ENCODE data around the gene ANTXR1. TPM values are rescaled to one million over a fixed set of nuclear protein-coding genes. Genes with fewer than 3 reads are reported as not detected.

ANTXR1 gene
- total RNA-seq, 3 donors from 2014 or later (not counting 1 experiment from before 2014, with no cell fraction given): not detected

DNA sequence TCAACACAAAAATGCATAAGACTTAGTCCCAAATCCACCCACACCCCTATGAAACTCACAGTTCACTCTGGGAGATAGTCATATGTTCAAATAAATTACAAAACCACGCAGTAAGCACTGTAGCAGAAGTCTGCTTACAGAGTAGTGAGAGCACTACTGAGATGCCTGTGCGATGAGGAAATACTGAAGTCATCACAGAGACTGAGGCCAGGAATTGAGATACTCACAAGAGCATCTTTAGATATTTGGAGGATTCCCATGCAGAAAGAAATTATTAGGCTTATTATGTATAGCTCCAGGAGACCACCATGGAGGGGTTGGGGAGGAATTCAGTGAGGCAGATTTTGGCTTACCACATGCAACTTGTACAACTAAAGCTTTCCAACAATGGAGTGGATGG is 82.3 kb downstream of the ANTXR1 start:
- H3K27ac Mint-ChIP-seq: no peak overlapping the region
- TF ChIP-seq, protein P1, sequence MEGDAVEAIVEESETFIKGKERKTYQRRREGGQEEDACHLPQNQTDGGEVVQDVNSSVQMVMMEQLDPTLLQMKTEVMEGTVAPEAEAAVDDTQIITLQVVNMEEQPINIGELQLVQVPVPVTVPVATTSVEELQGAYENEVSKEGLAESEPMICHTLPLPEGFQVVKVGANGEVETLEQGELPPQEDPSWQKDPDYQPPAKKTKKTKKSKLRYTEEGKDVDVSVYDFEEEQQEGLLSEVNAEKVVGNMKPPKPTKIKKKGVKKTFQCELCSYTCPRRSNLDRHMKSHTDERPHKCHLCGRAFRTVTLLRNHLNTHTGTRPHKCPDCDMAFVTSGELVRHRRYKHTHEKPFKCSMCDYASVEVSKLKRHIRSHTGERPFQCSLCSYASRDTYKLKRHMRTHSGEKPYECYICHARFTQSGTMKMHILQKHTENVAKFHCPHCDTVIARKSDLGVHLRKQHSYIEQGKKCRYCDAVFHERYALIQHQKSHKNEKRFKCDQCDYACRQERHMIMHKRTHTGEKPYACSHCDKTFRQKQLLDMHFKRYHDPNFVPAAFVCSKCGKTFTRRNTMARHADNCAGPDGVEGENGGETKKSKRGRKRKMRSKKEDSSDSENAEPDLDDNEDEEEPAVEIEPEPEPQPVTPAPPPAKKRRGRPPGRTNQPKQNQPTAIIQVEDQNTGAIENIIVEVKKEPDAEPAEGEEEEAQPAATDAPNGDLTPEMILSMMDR (IDR thresholded peaks at IDR 0.05): no peak
- no peak overlapping the region for H3K4me3 Mint-ChIP-seq
- Histone ChIP-seq H3K9me3 (ENCODE audit: control insufficient read depth, insufficient read depth, low read length) (no peaks in the 10 kb centered on the region), H3K27me3 (ENCODE audit: control insufficient read depth, insufficient read depth, low read length) (no peaks in the 10 kb centered on the region), H3K36me3 (ENCODE audit: control insufficient read depth, insufficient read depth, low read length) (no peaks in the 10 kb centered on the region), H3K4me3 (ENCODE audit: low read length) (no peak overlapping the region), H3K27ac (ENCODE audit: low read length) (no peak overlapping the region), H3K4me1 (ENCODE audit: control insufficient read depth, insufficient read depth, low read length) (no peaks in the 10 kb centered on the region)
- WGBS (ENCODE audit: insufficient coverage): 81% methylated on average over 2 of the region's 2 CpGs
- no peaks in the 10 kb centered on the region for H3K4me1 Mint-ChIP-seq
- H3K9me3 Mint-ChIP-seq: no peaks in the 10 kb centered on the region
- H3K27me3 Mint-ChIP-seq (ENCODE audit: low read depth in 2 of 2): peaks cover 6 to 9% of the 10 kb centered on the region in 2 donors
- ATAC-seq (no peak), DNase-seq (no peak)
- H3K36me3 Mint-ChIP-seq: no peaks in the 10 kb centered on the region
- intact Hi-C loops (cut with micrococcal nuclease): no loop called here

DNA sequence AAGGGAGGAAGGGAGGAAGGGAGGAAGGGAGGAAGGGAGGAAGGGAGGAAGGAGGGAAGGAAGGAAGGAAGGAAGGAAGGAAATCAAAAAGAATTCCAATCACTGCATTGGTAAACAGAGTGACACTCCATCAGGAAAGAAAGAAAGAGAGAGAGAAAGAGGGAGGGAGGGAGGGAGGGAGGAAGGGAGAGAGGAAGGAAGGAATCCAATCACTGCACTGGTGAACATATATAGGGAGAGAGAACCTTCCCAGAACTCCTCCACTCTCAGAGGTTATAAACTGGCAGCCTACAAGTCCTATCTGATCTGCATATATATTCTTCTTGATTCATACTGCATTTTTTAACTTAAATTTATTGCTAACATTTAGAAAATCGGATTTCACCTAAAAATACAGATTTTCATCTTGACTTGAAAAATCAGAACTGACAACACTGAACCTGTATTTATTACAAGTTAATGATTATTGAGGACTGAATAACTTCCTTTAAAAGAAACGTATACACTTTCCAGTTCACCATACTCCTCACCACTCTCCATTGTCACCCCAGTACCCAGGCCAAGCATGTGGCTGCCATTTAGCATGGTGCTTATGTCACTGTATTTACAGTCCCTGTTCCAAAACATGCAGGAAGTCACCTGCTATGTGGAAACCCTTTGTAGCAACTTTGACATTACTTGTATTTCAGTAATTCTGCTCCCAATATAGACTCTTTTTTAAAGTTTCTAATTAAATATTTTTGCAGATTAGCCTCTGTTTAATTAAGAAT is 83.5 kb downstream of the ANTXR1 start:
- Histone ChIP-seq H3K4me3 (ENCODE audit: low read length) (no peak overlapping the region), H3K27ac (ENCODE audit: low read length) (no peak overlapping the region), H3K9me3 (ENCODE audit: control insufficient read depth, insufficient read depth, low read length) (no peaks in the 10 kb centered on the region), H3K4me1 (ENCODE audit: control insufficient read depth, insufficient read depth, low read length) (no peaks in the 10 kb centered on the region), H3K36me3 (ENCODE audit: control insufficient read depth, insufficient read depth, low read length) (no peaks in the 10 kb centered on the region), H3K27me3 (ENCODE audit: control insufficient read depth, insufficient read depth, low read length) (no peaks in the 10 kb centered on the region)
- H3K27ac Mint-ChIP-seq: no peak overlapping the region
- TF ChIP-seq, protein P1 (IDR thresholded peaks at IDR 0.05): no peak
- peaks cover 6 to 8% of the 10 kb centered on the region in 2 donors for H3K27me3 Mint-ChIP-seq (ENCODE audit: low read depth in 2 of 2)
- no peaks in the 10 kb centered on the region for H3K4me1 Mint-ChIP-seq
- H3K4me3 Mint-ChIP-seq: no peak overlapping the region
- no peaks in the 10 kb centered on the region for H3K9me3 Mint-ChIP-seq
- WGBS (ENCODE audit: insufficient coverage): 88% methylated on average over 1 of the region's 2 CpGs
- intact Hi-C loops (cut with micrococcal nuclease): no loop called here
- H3K36me3 Mint-ChIP-seq: no peaks in the 10 kb centered on the region
- ATAC-seq (no peak), DNase-seq (no peak)

DNA sequence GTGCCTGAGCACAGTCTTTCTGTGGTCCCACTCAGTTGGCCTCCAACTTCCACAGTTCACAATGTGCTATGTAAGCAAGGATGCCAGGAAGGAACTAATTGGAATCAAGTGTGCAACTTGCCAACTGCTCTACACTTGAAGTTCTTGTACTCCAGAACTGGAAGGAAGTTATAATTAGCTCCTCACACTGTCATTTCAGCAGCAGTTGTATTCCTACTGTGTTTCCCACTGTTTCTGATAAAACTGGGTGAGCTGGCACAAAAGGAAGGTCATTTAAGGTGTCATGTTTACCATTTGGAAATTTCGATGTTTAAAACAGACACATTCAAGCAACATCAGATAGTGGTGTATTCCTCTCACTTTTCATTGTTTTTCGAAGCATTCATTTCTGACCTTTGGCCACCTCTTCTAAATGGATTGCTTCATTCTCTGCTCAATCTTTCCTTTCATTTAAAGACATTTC is 84.2 kb downstream of the ANTXR1 start:
- Histone ChIP-seq H3K27me3 (ENCODE audit: control insufficient read depth, insufficient read depth, low read length) (no peaks in the 10 kb centered on the region), H3K27ac (ENCODE audit: low read length) (no peak overlapping the region), H3K4me1 (ENCODE audit: control insufficient read depth, insufficient read depth, low read length) (no peaks in the 10 kb centered on the region), H3K9me3 (ENCODE audit: control insufficient read depth, insufficient read depth, low read length) (no peaks in the 10 kb centered on the region), H3K4me3 (ENCODE audit: low read length) (no peak overlapping the region), H3K36me3 (ENCODE audit: control insufficient read depth, insufficient read depth, low read length) (no peaks in the 10 kb centered on the region)
- no peak overlapping the region for H3K27ac Mint-ChIP-seq
- intact Hi-C loops (cut with micrococcal nuclease): no loop called here
- H3K27me3 Mint-ChIP-seq (ENCODE audit: low read depth in 2 of 2): peaks cover 6 to 9% of the 10 kb centered on the region in 2 donors
- no peak overlapping the region for H3K4me3 Mint-ChIP-seq
- WGBS (ENCODE audit: insufficient coverage): 89% methylated on average over 1 of the region's 2 CpGs
- H3K9me3 Mint-ChIP-seq: no peaks in the 10 kb centered on the region
- H3K36me3 Mint-ChIP-seq: no peaks in the 10 kb centered on the region
- DNase-seq (no peak), ATAC-seq (no peak)
- no peaks in the 10 kb centered on the region for H3K4me1 Mint-ChIP-seq
- TF ChIP-seq, protein P1 (IDR thresholded peaks at IDR 0.05): no peak
